GM23248 (cell line): Measurements from ENCODE around the gene MYH11. TPM values are rescaled to one million over a fixed set of nuclear protein-coding genes. Genes with fewer than 3 reads are reported as not detected.
"Not testable (repeated sequence)": the region's sequence is repeated elsewhere in the genome, so short reads cannot be mapped to it uniquely, and the experiment has no call there.

Experiments used
- DNase-seq: peaks from one replicate; pipeline ENCODE4 v3.0.0-alpha.2; 2015
- H2AFZ ChIP-seq: fragments of 200-600 bp; sonication (generic); 2 replicates; pipeline ENCODE4 v1.6.1; 2016; ENCODE audit warnings: antibody characterized with exemption
- H3F3A ChIP-seq: fragments of 200-600 bp; sonication (generic); 2 replicates; pipeline ENCODE4 v1.6.1; 2016; ENCODE audit warnings: mild to moderate bottlenecking, antibody characterized with exemption, mixed run types; ENCODE audit not compliant: insufficient read depth
- H3K27ac ChIP-seq: fragments of 200-600 bp; sonication (generic); 2 replicates; pipeline ENCODE4 v1.5.1; 2016; ENCODE audit warnings: mild to moderate bottlenecking
- H3K27me3 ChIP-seq: fragments of 200-600 bp; sonication (generic); replicated peaks from 2 replicates; pipeline ENCODE4 v1.6.1; 2016; ENCODE audit warnings: mild to moderate bottlenecking; ENCODE audit not compliant: insufficient read depth
- H3K36me3 ChIP-seq: fragments of 200-600 bp; sonication (generic); 2 replicates; pipeline ENCODE4 v1.6.1; 2016; ENCODE audit warnings: low read depth, mild to moderate bottlenecking
- H3K4me1 ChIP-seq: fragments of 200-600 bp; sonication (generic); 2 replicates; pipeline ENCODE4 v1.6.1; 2016; ENCODE audit warnings: mild to moderate bottlenecking; ENCODE audit not compliant: insufficient read depth
- H3K4me2 ChIP-seq: fragments of 200-600 bp; sonication (generic); one replicate; pipeline ENCODE4 v1.6.1; 2016; ENCODE audit warnings: mild to moderate bottlenecking; ENCODE audit not compliant: unreplicated experiment
- H3K4me3 ChIP-seq: fragments of 200-600 bp; sonication (generic); 2 replicates; pipeline ENCODE4 v1.5.1; 2016; ENCODE audit warnings: mild to moderate bottlenecking
- H3K79me2 ChIP-seq: fragments of 200-600 bp; sonication (generic); 2 replicates; pipeline ENCODE4 v1.6.1; 2016; ENCODE audit warnings: mild to moderate bottlenecking; ENCODE audit not compliant: insufficient read depth
- H3K9ac ChIP-seq: fragments of 200-600 bp; sonication (generic); 2 replicates; pipeline ENCODE4 v1.6.1; 2016; ENCODE audit warnings: mild to moderate bottlenecking
- H3K9me2 ChIP-seq: fragments of 200-600 bp; sonication (generic); 2 replicates; pipeline ENCODE4 v1.6.1; 2016; ENCODE audit warnings: mixed run types, mild to moderate bottlenecking, moderate library complexity; ENCODE audit not compliant: insufficient read depth
- H3K9me3 ChIP-seq: fragments of 200-600 bp; sonication (generic); one replicate; pipeline ENCODE4 v1.6.1; 2017; ENCODE audit warnings: low read depth
- H4K20me1 ChIP-seq: fragments of 200-600 bp; sonication (generic); 2 replicates; pipeline ENCODE4 v1.6.0; 2016; ENCODE audit not compliant: insufficient read depth
- EZH2 ChIP-seq: fragments of 200-600 bp; sonication (generic); IDR thresholded peaks from 2 replicates; pipeline ENCODE4 v1.6.1; 2018; ENCODE audit warnings: antibody characterized with exemption, mild to moderate bottlenecking; ENCODE audit not compliant: insufficient read depth, poor library complexity, severe bottlenecking
- EZH2phosphoT487 ChIP-seq: fragments of 200-600 bp; sonication (generic); IDR thresholded peaks from 2 replicates; pipeline ENCODE4 v1.6.1; 2018; ENCODE audit warnings: antibody characterized with exemption, moderate library complexity, mild to moderate bottlenecking, low read depth; ENCODE audit not compliant: insufficient read depth
- WGBS, 2 experiments: methylation state at CpG; one replicate each; pipeline ENCODE4 v1.1.6; 2015 to 2017; ENCODE audit warnings: low lambda C conversion rate in 2 of 2, low coverage in 1 of 2; ENCODE audit errors: missing lambda C conversion rate in 2 of 2; 5-methylcytosine and 5-hydroxymethylcytosine counted together
- in situ Hi-C: fragments of 300-500 bp; cut with MboI; formaldehyde crosslinking; loops from 2 replicates; pipeline ENCODE4 v1.15.0; 2020
- polyA plus RNA-seq: library from polyadenylated mRNA; unstranded; fragments of >200 nt; fragmentation: Nextera tagmentation; extraction: Ambion mirVana; gene quantifications from 2 replicates; pipeline ENCODE4 v1.2.1, GENCODE V29; 2016
- total RNA-seq: library from RNA; depleted of rRNA; stranded (reverse); fragments of >200 nt; shearing (Covaris generic); gene quantifications from 2 replicates; pipeline ENCODE4 v1.2.3, GENCODE V29; 2014

Gene MYH11
- total and polyA plus RNA-seq, 2 experiments from 2014 or later, result 0.79 TPM; not detected in 1

GRCh38 chr16:15847611-15848175 lies 9.1 kb downstream of the MYH11 start:
- Histone ChIP-seq H3K27me3 (peaks cover 7% of the 10 kb centered on the region; the same call in 1 of the 2 replicates), H3K36me3 (no peaks in the 10 kb centered on the region), H2AFZ (no peak overlapping the region), H3K4me2 (no peak overlapping the region), H3F3A (no peaks in the 10 kb centered on the region), H3K79me2 (no peaks in the 10 kb centered on the region), H3K4me3 (no peak overlapping the region), H3K9ac (no peak overlapping the region), H3K4me1 (peaks cover 4% of the 10 kb centered on the region; the same call in 1 of the 2 replicates), H3K9me2 (no peaks in the 10 kb centered on the region), H3K9me3 (no peaks in the 10 kb centered on the region), H4K20me1 (no peaks in the 10 kb centered on the region), H3K27ac (no peak overlapping the region)
- in situ Hi-C loops, result no loop called here
- WGBS, 2 experiments, result 46 to 49% methylated on average over 9 of the region's 9 CpGs
- TF ChIP-seq EZH2phosphoT487 (no peak), EZH2 (no peak)
- DNase-seq, result no peak

GRCh38 chr16:15846510-15846909 lies 10.3 kb downstream of the MYH11 start:
- H4K20me1 ChIP-seq, result no peaks in the 10 kb centered on the region
- 61 to 67% methylated on average over 4 of the region's 4 CpGs for WGBS, 2 experiments
- no peak overlapping the region for H3K4me2 ChIP-seq
- no peak overlapping the region for H2AFZ ChIP-seq
- no peak overlapping the region for H3K9ac ChIP-seq
- H3K36me3 ChIP-seq, result no peaks in the 10 kb centered on the region
- no peaks in the 10 kb centered on the region for H3K9me3 ChIP-seq
- no peak for TF ChIP-seq EZH2phosphoT487
- TF ChIP-seq EZH2, result no peak
- DNase-seq, result no peak
- no peaks in the 10 kb centered on the region for H3F3A ChIP-seq
- H3K79me2 ChIP-seq, result no peaks in the 10 kb centered on the region
- 0 out of 2 replicates have a peak, but pooled peaks cover 7% of the 10 kb centered on the region for H3K27me3 ChIP-seq
- H3K9me2 ChIP-seq, result no peaks in the 10 kb centered on the region
- H3K27ac ChIP-seq, result no peak overlapping the region
- no peak overlapping the region for H3K4me3 ChIP-seq
- in situ Hi-C loops, result no loop called here
- H3K4me1 ChIP-seq, result peaks cover 4% of the 10 kb centered on the region; the same call in 1 of the 2 replicates

- Histone ChIP-seq H3K4me2 (no peak overlapping the region), H3K9ac (no peak overlapping the region), H3K4me1 (peaks cover 4% of the 10 kb centered on the region; the same call in 1 of the 2 replicates), H3F3A (no peaks in the 10 kb centered on the region), H3K27me3 (peaks cover 15% of the 10 kb centered on the region; the same call in 1 of the 2 replicates), H2AFZ (no peak overlapping the region), H3K36me3 (no peaks in the 10 kb centered on the region), H3K27ac (no peak overlapping the region), H4K20me1 (no peaks in the 10 kb centered on the region), H3K9me2 (no peaks in the 10 kb centered on the region), H3K4me3 (no peak overlapping the region), H3K79me2 (no peaks in the 10 kb centered on the region), H3K9me3 (no peaks in the 10 kb centered on the region)
- TF ChIP-seq EZH2phosphoT487, result no peak
- TF ChIP-seq EZH2, result no peak
- in situ Hi-C loops, result no loop called here
- 67 to 73% methylated on average over 10 of the region's 10 CpGs for WGBS, 2 experiments
- peak; percentile 24 for DNase-seq
Measured at GRCh38 chr16:15843635-15844279, 13.1 kb downstream of the MYH11 start.

DNA sequence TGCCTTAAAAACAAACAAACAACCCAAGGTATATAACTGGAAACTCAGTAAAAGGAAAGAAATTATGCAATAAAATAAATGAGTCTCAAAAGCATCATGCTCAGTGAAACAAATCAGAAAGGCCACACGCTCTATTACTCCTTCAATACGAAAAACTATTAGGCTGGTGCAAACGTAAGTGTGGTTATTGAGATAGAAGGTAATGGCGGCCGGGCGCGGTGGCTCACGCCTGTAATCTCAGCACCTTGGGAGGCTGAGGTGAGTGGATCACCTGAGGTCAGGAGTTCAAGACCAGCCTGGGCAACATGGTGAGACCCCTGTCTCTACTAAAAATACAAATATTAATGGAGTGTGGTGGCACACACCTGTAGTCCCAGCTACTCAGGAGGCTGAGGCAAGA lies 17.6 kb downstream of the MYH11 start:
- H4K20me1 ChIP-seq, H3K36me3 ChIP-seq, H3K9me2 ChIP-seq, DNase-seq, H3F3A ChIP-seq, H3K9me3 ChIP-seq, in situ Hi-C loops, H3K79me2 ChIP-seq, H3K4me1 ChIP-seq, H3K4me3 ChIP-seq, H3K27ac ChIP-seq, H3K9ac ChIP-seq, H2AFZ ChIP-seq, H3K27me3 ChIP-seq, H3K4me2 ChIP-seq: not testable (repeated sequence)
- 77 to 79% methylated on average over 8 of the region's 8 CpGs for WGBS, 2 experiments
